OCI-LY1 (cell line): ENCODE measurements around the gene ADSL.
"Not testable (repeated sequence)": the region's sequence is repeated elsewhere in the genome, so short reads cannot be mapped to it uniquely, and the experiment has no call there.

Source experiments
- H2AFZ ChIP-seq: fragments of 200-600 bp; sonication (generic), shearing (Covaris generic); 2 replicates; pipeline ENCODE4 v1.6.0; 2014; ENCODE audit warnings: antibody characterized with exemption, mild to moderate bottlenecking, low read length
- H3F3A ChIP-seq: fragments of 200-600 bp; sonication (generic), shearing (Covaris generic); 2 replicates; pipeline ENCODE4 v1.6.0; 2014; ENCODE audit warnings: mild to moderate bottlenecking, antibody characterized with exemption, low read length, moderate library complexity; ENCODE audit not compliant: insufficient read depth
- H3K27ac ChIP-seq: fragments of 200-600 bp; sonication (generic); 2 replicates; pipeline ENCODE4 v1.5.1; 2014; ENCODE audit warnings: low read length, mixed run types, mild to moderate bottlenecking, low read depth; ENCODE audit not compliant: poor library complexity, severe bottlenecking
- H3K27me3 ChIP-seq: fragments of 200-600 bp; sonication (generic); 2 replicates; pipeline ENCODE4 v1.6.0; 2014; ENCODE audit warnings: antibody characterized with exemption, mild to moderate bottlenecking, low read length, moderate library complexity; ENCODE audit not compliant: insufficient read depth
- H3K36me3 ChIP-seq: fragments of 200-600 bp; sonication (generic); 2 replicates; pipeline ENCODE4 v1.6.1; 2014; ENCODE audit warnings: mild to moderate bottlenecking, antibody characterized with exemption, low read length, moderate library complexity, mixed read lengths; ENCODE audit not compliant: insufficient read depth
- H3K4me1 ChIP-seq: fragments of 200-600 bp; sonication (generic); 2 replicates; pipeline ENCODE4 v1.5.1; 2014; ENCODE audit warnings: mild to moderate bottlenecking, low read length, moderate library complexity; ENCODE audit not compliant: insufficient read depth, severe bottlenecking
- H3K4me2 ChIP-seq: fragments of 200-600 bp; sonication (generic), shearing (Covaris generic); 2 replicates; pipeline ENCODE4 v1.6.1; 2014; ENCODE audit warnings: low read length
- H3K4me3 ChIP-seq: fragments of 200-600 bp; sonication (generic); 2 replicates; pipeline ENCODE4 v1.5.1; 2014; ENCODE audit warnings: low read length, low read depth, mild to moderate bottlenecking, mixed read lengths; ENCODE audit not compliant: poor library complexity, severe bottlenecking
- H3K79me2 ChIP-seq: fragments of 200-600 bp; shearing (Covaris generic); 2 replicates; pipeline ENCODE4 v1.6.1; 2016; ENCODE audit warnings: mixed run types, low read length, mixed read lengths; ENCODE audit not compliant: insufficient read depth
- H3K9ac ChIP-seq: fragments of 200-600 bp; sonication (generic), shearing (Covaris generic); 2 replicates; pipeline ENCODE4 v1.6.1; 2014; ENCODE audit warnings: mild to moderate bottlenecking, low read length, mixed read lengths
- H3K9me2 ChIP-seq: fragments of 200-600 bp; sonication (generic), shearing (Covaris generic); 2 replicates; pipeline ENCODE4 v1.6.1; 2014; ENCODE audit warnings: low read depth, mild to moderate bottlenecking, low read length, mixed read lengths
- H3K9me3 ChIP-seq: fragments of 200-600 bp; shearing (Covaris generic); 2 replicates; pipeline ENCODE4 v1.6.1; 2014; ENCODE audit warnings: low read length, mixed read lengths
- H4K20me1 ChIP-seq: fragments of 200-600 bp; sonication (generic), shearing (Covaris generic); 2 replicates; pipeline ENCODE4 v1.6.0; 2016; ENCODE audit warnings: mild to moderate bottlenecking, low read length; ENCODE audit not compliant: insufficient read depth
- CTCF ChIP-seq: fragments of 200-600 bp; sonication (generic), shearing (Covaris generic); IDR thresholded peaks from 2 replicates; pipeline ENCODE4 v1.5.1; 2017; ENCODE audit warnings: mild to moderate bottlenecking, antibody characterized with exemption, low read length, moderate library complexity, mixed read lengths
- EZH2 ChIP-seq: fragments of 200-600 bp; sonication (generic), shearing (Covaris generic); IDR thresholded peaks from 2 replicates; pipeline ENCODE4 v1.8.0; 2017; ENCODE audit warnings: borderline replicate concordance, mixed run types, mild to moderate bottlenecking, antibody characterized with exemption, low read length, moderate library complexity, mixed read lengths

ADSL gene

GRCh38 chr22:40374567-40374966 lies 28.3 kb downstream of the ADSL start:
- Histone ChIP-seq H3K4me1 (peaks cover 72% of the 10 kb centered on the region), H3F3A (peaks cover 8% of the 10 kb centered on the region), H3K36me3 (peaks cover 21% of the 10 kb centered on the region; the same call in 1 of the 2 replicates), H3K79me2 (peaks cover 42% of the 10 kb centered on the region), H3K4me3 (no peak overlapping the region), H2AFZ (no peak overlapping the region), H3K9me2 (no peaks in the 10 kb centered on the region), H3K9ac (no peak overlapping the region), H3K27ac (peak overlapping the region; percentile 93), H3K27me3 (no peaks in the 10 kb centered on the region), H3K4me2 (no peak overlapping the region), H3K9me3 (no peaks in the 10 kb centered on the region), H4K20me1 (no peaks in the 10 kb centered on the region)
- no peak for TF ChIP-seq CTCF
- TF ChIP-seq EZH2 = no peak

- no peak for TF ChIP-seq CTCF
- TF ChIP-seq EZH2 = no peak
- Histone ChIP-seq H3K4me2 (peak overlapping the region; percentile 43), H3K9ac (peak overlapping the region; percentile 34), H3K4me3 (peak overlapping the region; percentile 15), H3K36me3 (peaks cover 26% of the 10 kb centered on the region), H4K20me1 (no peaks in the 10 kb centered on the region), H3K9me3 (no peaks in the 10 kb centered on the region), H3K9me2 (no peaks in the 10 kb centered on the region), H2AFZ (no peak overlapping the region), H3K27ac (peak overlapping the region; percentile 93), H3K4me1 (peaks cover 72% of the 10 kb centered on the region), H3K27me3 (no peaks in the 10 kb centered on the region), H3K79me2 (peaks cover 54% of the 10 kb centered on the region), H3F3A (peaks cover 5% of the 10 kb centered on the region; the same call in 1 of the 2 replicates)
Observed at GRCh38 chr22:40376149-40376548, 29.8 kb downstream of the ADSL start.

GRCh38 chr22:40377931-40378330 lies 31.6 kb downstream of the ADSL start:
- peaks cover 72% of the 10 kb centered on the region for H3K4me1 ChIP-seq
- peaks cover 3% of the 10 kb centered on the region; the same call in 1 of the 2 replicates for H3F3A ChIP-seq
- peak overlapping the region; percentile 17; the same call in 1 of the 2 replicates for H3K4me2 ChIP-seq
- H3K36me3 ChIP-seq = peaks cover 26% of the 10 kb centered on the region
- H3K9me2 ChIP-seq = no peaks in the 10 kb centered on the region
- H2AFZ ChIP-seq = no peak overlapping the region
- peak overlapping the region; percentile 93 for H3K27ac ChIP-seq
- H3K79me2 ChIP-seq = peaks cover 58% of the 10 kb centered on the region
- H3K27me3 ChIP-seq = no peaks in the 10 kb centered on the region
- H3K4me3 ChIP-seq = no peak overlapping the region
- H4K20me1 ChIP-seq = no peaks in the 10 kb centered on the region
- no peak for TF ChIP-seq CTCF
- no peak for TF ChIP-seq EZH2
- H3K9ac ChIP-seq = no peak overlapping the region; the same call in 1 of the 2 replicates
- no peaks in the 10 kb centered on the region for H3K9me3 ChIP-seq

GRCh38 chr22:40378448-40378847 lies 32.1 kb downstream of the ADSL start:
- H3K4me1 ChIP-seq = peaks cover 75% of the 10 kb centered on the region
- not testable (repeated sequence) for H2AFZ ChIP-seq, H3K4me3 ChIP-seq, H3F3A ChIP-seq, H3K9me3 ChIP-seq, H4K20me1 ChIP-seq, H3K9me2 ChIP-seq, H3K9ac ChIP-seq, H3K27me3 ChIP-seq
- peaks cover 58% of the 10 kb centered on the region for H3K79me2 ChIP-seq
- H3K27ac ChIP-seq = peak overlapping the region; percentile 93
- H3K4me2 ChIP-seq = peak overlapping the region; percentile 17; the same call in 1 of the 2 replicates
- peaks cover 21% of the 10 kb centered on the region for H3K36me3 ChIP-seq
